Hepatocyte (in vitro differentiated cells): Measurements from ENCODE around the gene SLC6A3. TPM values are rescaled to one million over a fixed set of nuclear protein-coding genes. Genes with fewer than 3 reads are reported as not detected.

ENCODE experiments used
- DNase-seq: peaks from one replicate; pipeline ENCODE4 v3.0.0-alpha.2; 2016; ENCODE audit warnings: low spot score
- H2AFZ ChIP-seq: fragments of 200-600 bp; sonication (generic); 2 replicates; pipeline ENCODE4 v1.6.0; 2016; ENCODE audit warnings: antibody characterized with exemption, mild to moderate bottlenecking
- H3K27ac ChIP-seq: fragments of 200-600 bp; sonication (generic); 2 replicates; pipeline ENCODE4 v1.5.1; 2016; ENCODE audit warnings: mild to moderate bottlenecking
- H3K27me3 ChIP-seq: fragments of 200-600 bp; sonication (generic); 2 replicates; pipeline ENCODE4 v1.6.1; 2016
- H3K36me3 ChIP-seq: fragments of 200-600 bp; sonication (generic); replicated peaks from 2 replicates; pipeline ENCODE4 v1.5.1; 2016; ENCODE audit warnings: low read depth; ENCODE audit not compliant: insufficient read depth
- H3K4me1 ChIP-seq: fragments of 200-600 bp; sonication (generic); 2 replicates; pipeline ENCODE4 v1.5.1; 2016; ENCODE audit warnings: mild to moderate bottlenecking, moderate library complexity; ENCODE audit not compliant: insufficient read depth
- H3K4me2 ChIP-seq: fragments of 200-600 bp; sonication (generic); 2 replicates; pipeline ENCODE4 v1.6.0; 2016
- H3K4me3 ChIP-seq: fragments of 200-600 bp; sonication (generic); 2 replicates; pipeline ENCODE4 v1.5.1; 2016; ENCODE audit warnings: mild to moderate bottlenecking
- H3K79me2 ChIP-seq: fragments of 200-600 bp; sonication (generic); 2 replicates; pipeline ENCODE4 v1.6.0; 2017; ENCODE audit warnings: mild to moderate bottlenecking
- H3K9me2 ChIP-seq: fragments of 200-600 bp; sonication (generic); replicated peaks from 2 replicates; pipeline ENCODE4 v1.6.0; 2017; ENCODE audit warnings: mild to moderate bottlenecking; ENCODE audit not compliant: insufficient read depth
- H3K9me3 ChIP-seq: fragments of 200-600 bp; sonication (generic); 2 replicates; pipeline ENCODE4 v1.5.1; 2016; ENCODE audit warnings: low read depth, mild to moderate bottlenecking
- H4K20me1 ChIP-seq: fragments of 200-600 bp; sonication (generic); 2 replicates; pipeline ENCODE4 v1.6.0; 2016; ENCODE audit warnings: mild to moderate bottlenecking; ENCODE audit not compliant: insufficient read depth, poor library complexity, severe bottlenecking
- CTCF ChIP-seq: fragments of 200-600 bp; sonication (generic); IDR thresholded peaks from 2 replicates; pipeline ENCODE4 v1.5.1; 2016; ENCODE audit warnings: antibody characterized with exemption, mild to moderate bottlenecking; ENCODE audit not compliant: poor library complexity
- EZH2 ChIP-seq: fragments of 200-600 bp; sonication (generic); IDR thresholded peaks from 2 replicates; pipeline ENCODE4 v1.6.1; 2016; ENCODE audit warnings: antibody characterized with exemption, mild to moderate bottlenecking, borderline replicate concordance
- EZH2phosphoT487 ChIP-seq: fragments of 200-600 bp; sonication (generic); IDR thresholded peaks from one replicate; pipeline ENCODE4 v1.6.1; 2018; ENCODE audit warnings: antibody characterized with exemption, mild to moderate bottlenecking, low read depth, moderate library complexity; ENCODE audit not compliant: unreplicated experiment, severe bottlenecking
- WGBS: methylation state at CpG from one replicate; pipeline ENCODE4 v1.1.6; 2016; ENCODE audit warnings: low lambda C conversion rate; ENCODE audit errors: missing lambda C conversion rate; 5-methylcytosine and 5-hydroxymethylcytosine counted together
- polyA plus RNA-seq: library from polyadenylated mRNA; unstranded; fragments of >200 nt; fragmentation: Nextera tagmentation; extraction: Ambion mirVana; gene quantifications from 2 replicates; pipeline ENCODE4 v1.2.1, GENCODE V29; 2016
- total RNA-seq: library from RNA; depleted of rRNA; stranded (reverse); fragments of >200 nt; gene quantifications from 2 replicates; pipeline ENCODE4 v1.2.3, GENCODE V29; 2014

SLC6A3 gene
- total and polyA plus RNA-seq, 2 experiments from 2014 or later = not detected

GRCh38 chr5:1429066-1429465 is 16.2 kb downstream of the SLC6A3 start:
- TF ChIP-seq EZH2 (no peak), EZH2phosphoT487 (no peak), CTCF (no peak)
- Histone ChIP-seq H3K27ac (no peak overlapping the region), H3K36me3 (no peaks in the 10 kb centered on the region), H3K4me2 (no peak overlapping the region), H3K79me2 (no peaks in the 10 kb centered on the region), H3K4me1 (no peaks in the 10 kb centered on the region), H3K9me3 (peaks cover 8% of the 10 kb centered on the region), H3K9me2 (no peaks in the 10 kb centered on the region), H2AFZ (no peak overlapping the region), H3K27me3 (no peaks in the 10 kb centered on the region), H3K4me3 (no peak overlapping the region), H4K20me1 (no peaks in the 10 kb centered on the region)
- 88% methylated on average over 7 of the region's 7 CpGs for WGBS
- DNase-seq = no peak

DNA sequence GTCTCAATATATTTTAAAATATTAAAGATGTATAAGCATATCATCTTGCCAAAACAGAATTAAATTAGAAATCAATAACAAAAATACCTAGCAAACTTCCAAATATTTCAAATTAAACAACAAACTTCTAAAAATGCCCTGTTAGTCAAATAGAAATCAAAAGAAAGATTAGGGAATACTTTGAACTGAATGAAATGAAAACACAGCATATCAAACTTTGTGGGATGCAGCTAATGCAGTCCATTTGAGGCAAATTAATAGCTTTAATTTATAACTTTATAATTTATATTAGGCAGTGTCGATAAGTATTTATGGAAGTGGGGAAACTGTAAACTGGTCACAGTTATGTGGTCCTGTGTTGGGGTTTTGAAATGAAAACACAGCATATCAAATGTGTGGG is 17.1 kb downstream of the SLC6A3 start:
- Histone ChIP-seq H3K27ac (no peak overlapping the region), H3K9me3 (peaks cover 8% of the 10 kb centered on the region), H3K9me2 (no peaks in the 10 kb centered on the region), H3K4me2 (no peak overlapping the region), H3K36me3 (no peaks in the 10 kb centered on the region), H3K4me1 (no peaks in the 10 kb centered on the region), H3K27me3 (no peaks in the 10 kb centered on the region), H3K79me2 (no peaks in the 10 kb centered on the region), H2AFZ (no peak overlapping the region), H4K20me1 (no peaks in the 10 kb centered on the region), H3K4me3 (no peak overlapping the region)
- DNase-seq = no peak
- TF ChIP-seq EZH2phosphoT487 (no peak), EZH2 (no peak), CTCF (no peak)
- WGBS = 79% methylated on average over 1 of the region's 1 CpG

DNA sequence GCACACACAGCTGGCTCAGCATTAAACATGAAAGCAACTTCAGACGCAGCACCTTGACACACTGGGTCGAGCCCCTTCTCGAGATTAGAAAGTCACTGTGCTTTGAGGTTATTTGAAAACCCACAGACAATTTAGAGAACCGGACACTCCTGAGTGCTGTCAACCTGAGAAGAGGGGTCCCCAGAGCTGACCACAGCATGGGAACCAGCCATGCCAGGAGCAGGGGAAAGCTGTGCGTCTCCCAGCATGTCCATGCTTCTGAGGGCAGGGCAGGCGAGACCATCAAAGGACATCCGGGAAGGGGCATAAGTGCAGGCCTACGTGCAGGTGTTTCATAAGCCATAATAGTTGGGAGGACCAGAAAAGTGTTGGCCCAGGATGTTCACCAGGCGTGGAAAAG is 20.5 kb downstream of the SLC6A3 start:
- no peak for DNase-seq
- no peak for TF ChIP-seq EZH2
- TF ChIP-seq EZH2phosphoT487 = no peak
- no peak for TF ChIP-seq CTCF
- Histone ChIP-seq H3K4me2 (no peak overlapping the region), H3K27ac (no peak overlapping the region), H3K4me1 (no peaks in the 10 kb centered on the region), H2AFZ (no peak overlapping the region), H3K4me3 (no peak overlapping the region), H4K20me1 (no peaks in the 10 kb centered on the region), H3K9me2 (no peaks in the 10 kb centered on the region), H3K79me2 (no peaks in the 10 kb centered on the region), H3K27me3 (no peaks in the 10 kb centered on the region), H3K36me3 (no peaks in the 10 kb centered on the region), H3K9me3 (peaks cover 8% of the 10 kb centered on the region)
- WGBS = 89% methylated on average over 9 of the region's 9 CpGs
